BE2C (cell line): ENCODE results near the gene ZSCAN12.

Experiments used
- DNase-seq: peaks from one replicate; pipeline ENCODE4 v3.0.0-alpha.2; 2020
- H3K27me3 ChIP-seq: fragments of 250-450 bp; sonication (Bioruptor Pico); 2 replicates; pipeline ENCODE4 v1.5.1; 2020; ENCODE audit warnings: mild to moderate bottlenecking
- H3K36me3 ChIP-seq: fragments of 250-450 bp; sonication (Bioruptor Pico); 2 replicates; pipeline ENCODE4 v1.5.1; 2020; ENCODE audit warnings: mild to moderate bottlenecking
- H3K4me1 ChIP-seq: fragments of 250-450 bp; sonication (Bioruptor Pico); 2 replicates; pipeline ENCODE4 v1.5.1; 2020
- H3K4me3 ChIP-seq: 2 replicates; pipeline ENCODE4 v1.5.1; 2011; ENCODE audit warnings: low read depth, low read length
- H3K9me3 ChIP-seq: fragments of 250-450 bp; sonication (Bioruptor Pico); 2 replicates; pipeline ENCODE4 v1.5.1; 2020
- TF ChIP-seq, protein P1 (sequence below): IDR thresholded peaks from 2 replicates; pipeline ENCODE4 v1.5.1; 2012; ENCODE audit warnings: mild to moderate bottlenecking, low read depth, low read length

Gene ZSCAN12

DNA sequence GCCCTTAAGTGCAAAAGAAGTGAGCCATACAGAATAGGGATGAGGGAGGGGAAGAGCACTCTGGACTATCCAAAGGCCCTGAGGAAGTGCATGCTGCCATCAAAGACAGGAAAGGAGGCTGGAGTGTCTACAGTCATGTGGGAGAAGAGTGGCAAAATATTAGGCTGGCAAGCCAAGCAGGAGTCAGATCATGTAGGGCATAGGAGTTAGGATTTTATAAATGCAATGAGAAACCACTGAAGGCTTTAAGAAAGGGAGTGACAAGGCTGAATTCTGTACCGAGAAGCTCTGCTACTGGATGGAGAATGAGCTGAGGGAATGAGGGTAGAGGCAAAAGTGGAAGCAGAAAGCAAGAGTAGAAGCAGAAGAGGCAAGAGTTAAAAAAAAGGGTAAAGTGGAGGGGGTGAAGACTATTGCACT is 65.9 kb downstream of the ZSCAN12 start:
- no peak for DNase-seq
- Histone ChIP-seq H3K36me3 (no peaks in the 10 kb centered on the region), H3K9me3 (no peaks in the 10 kb centered on the region), H3K27me3 (no peaks in the 10 kb centered on the region), H3K4me3 (no peak overlapping the region), H3K4me1 (peaks cover 9% of the 10 kb centered on the region)
- TF ChIP-seq, protein P1, sequence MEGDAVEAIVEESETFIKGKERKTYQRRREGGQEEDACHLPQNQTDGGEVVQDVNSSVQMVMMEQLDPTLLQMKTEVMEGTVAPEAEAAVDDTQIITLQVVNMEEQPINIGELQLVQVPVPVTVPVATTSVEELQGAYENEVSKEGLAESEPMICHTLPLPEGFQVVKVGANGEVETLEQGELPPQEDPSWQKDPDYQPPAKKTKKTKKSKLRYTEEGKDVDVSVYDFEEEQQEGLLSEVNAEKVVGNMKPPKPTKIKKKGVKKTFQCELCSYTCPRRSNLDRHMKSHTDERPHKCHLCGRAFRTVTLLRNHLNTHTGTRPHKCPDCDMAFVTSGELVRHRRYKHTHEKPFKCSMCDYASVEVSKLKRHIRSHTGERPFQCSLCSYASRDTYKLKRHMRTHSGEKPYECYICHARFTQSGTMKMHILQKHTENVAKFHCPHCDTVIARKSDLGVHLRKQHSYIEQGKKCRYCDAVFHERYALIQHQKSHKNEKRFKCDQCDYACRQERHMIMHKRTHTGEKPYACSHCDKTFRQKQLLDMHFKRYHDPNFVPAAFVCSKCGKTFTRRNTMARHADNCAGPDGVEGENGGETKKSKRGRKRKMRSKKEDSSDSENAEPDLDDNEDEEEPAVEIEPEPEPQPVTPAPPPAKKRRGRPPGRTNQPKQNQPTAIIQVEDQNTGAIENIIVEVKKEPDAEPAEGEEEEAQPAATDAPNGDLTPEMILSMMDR = no peak

- Histone ChIP-seq H3K9me3 (no peaks in the 10 kb centered on the region), H3K36me3 (no peaks in the 10 kb centered on the region), H3K4me3 (no peak overlapping the region), H3K4me1 (peaks cover 9% of the 10 kb centered on the region), H3K27me3 (no peaks in the 10 kb centered on the region)
- DNase-seq = no peak
- TF ChIP-seq, protein P1 = no peak
These were observed 66.5 kb downstream of the ZSCAN12 start for GRCh38 chr6:28333047-28333446.

DNA sequence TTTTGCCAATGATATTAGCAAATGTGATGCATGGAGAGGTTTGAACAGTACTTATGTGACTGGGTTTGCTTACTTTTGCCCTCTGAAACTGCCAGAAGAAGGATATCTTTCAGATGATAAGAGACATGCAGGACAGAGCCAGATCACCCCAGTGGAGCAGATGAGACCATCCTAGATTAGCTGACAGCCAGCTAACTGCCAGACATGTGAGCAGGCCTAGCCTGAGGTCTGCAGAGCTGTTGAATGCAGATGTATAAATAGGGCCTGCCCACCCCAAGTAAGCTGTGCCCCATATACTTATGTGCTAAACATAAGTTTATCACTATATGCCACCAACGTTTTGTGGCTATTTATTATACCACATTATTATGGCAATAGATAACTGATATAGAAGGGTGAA is 69.5 kb downstream of the ZSCAN12 start:
- peak; percentile 61 for DNase-seq
- H3K9me3 ChIP-seq = 0 out of 2 replicates have a peak, but pooled peaks cover 4% of the 10 kb centered on the region

More for the DNA sequence above, 69.5 kb downstream of the ZSCAN12 start:
- TF ChIP-seq, protein P1 = no peak
- no peak overlapping the region for H3K4me3 ChIP-seq
- H3K27me3 ChIP-seq = no peaks in the 10 kb centered on the region
- peaks cover 8% of the 10 kb centered on the region for H3K4me1 ChIP-seq
- H3K36me3 ChIP-seq = no peaks in the 10 kb centered on the region
